Small intestine (tissue), 7 donors: ENCODE measurements around the gene ZNF23. TPM values are rescaled to one million over a fixed set of nuclear protein-coding genes. Genes with fewer than 3 reads are reported as not detected.

Experiments used
- DNase-seq, 2 donors: peaks; one replicate each; pipeline versions ENCODE4 v3.0.0 to v3.0.0-alpha.2; 2013
- FAIRE-seq: peaks from 2 replicates; lab custom pipeline; 2012; peaks lifted over from hg19 to GRCh38; lab: Jason Lieb, UNC
- H3K27ac ChIP-seq, 3 donors: one replicate each; pipeline ENCODE4 v1.5.1; 2013; ENCODE audit warnings: low read length in 2 of 3, mild to moderate bottlenecking in 2 of 3, control low read depth in 1 of 3, inconsistent platforms in 1 of 3, low read depth in 1 of 3, moderate library complexity in 1 of 3
- H3K27me3 ChIP-seq, 3 donors: one replicate each; pipeline ENCODE4 v1.6.1; 2013; ENCODE audit warnings: low read length in 3 of 3, inconsistent platforms in 1 of 3; ENCODE audit not compliant: control insufficient read depth in 3 of 3, insufficient read depth in 3 of 3
- H3K36me3 ChIP-seq, 3 donors: one replicate each; pipeline ENCODE4 v1.6.1; 2013; ENCODE audit warnings: low read length in 3 of 3, inconsistent platforms in 1 of 3, low read depth in 1 of 3, mild to moderate bottlenecking in 1 of 3, moderate library complexity in 1 of 3; ENCODE audit not compliant: control insufficient read depth in 3 of 3, insufficient read depth in 2 of 3
- H3K4me1 ChIP-seq, 3 donors: one replicate each; pipeline ENCODE4 v1.6.1; 2013; ENCODE audit warnings: low read length in 2 of 3, inconsistent platforms in 1 of 3, low read depth in 1 of 3, mild to moderate bottlenecking in 1 of 3, moderate library complexity in 1 of 3; ENCODE audit not compliant: control insufficient read depth in 3 of 3, insufficient read depth in 2 of 3
- H3K4me3 ChIP-seq, 3 donors: one replicate each; pipeline ENCODE4 v1.5.1; 2013; ENCODE audit warnings: low read length in 3 of 3, control low read depth in 1 of 3, inconsistent platforms in 1 of 3, low read depth in 1 of 3, mild to moderate bottlenecking in 1 of 3, moderate library complexity in 1 of 3
- H3K9me3 ChIP-seq, 2 donors: one replicate each; pipeline ENCODE4 v1.6.1; 2013; ENCODE audit warnings: low read depth in 1 of 2, low read length in 1 of 2; ENCODE audit not compliant: control insufficient read depth in 2 of 2, insufficient read depth in 1 of 2
- WGBS, 3 donors: extraction: QIAGEN DNeasy Blood & Tissue Kit; methylation state at CpG; one replicate each; pipeline ENCODE4 v1.1.7; 2013; 5-methylcytosine and 5-hydroxymethylcytosine counted together
- polyA plus RNA-seq, 4 donors: library from polyadenylated mRNA; stranded (reverse) in 3 of 4; unstranded in 1 of 4; fragments of 200-250 nt in 3 of 4; fragments of 120-200 nt in 1 of 4; gene quantifications; one replicate each; pipeline versions ENCODE4 v1.2.1 to v1.2.3, GENCODE V29; 2013
- donor health status: healthy with polysubstance abuse.
- donor health status: control.
- donor health status: control.
- donor health status: Bipolar disorder and iron deficiency.
- donor health status: healthy.

ZNF23 gene
- polyA plus RNA-seq, 4 donors: 3.5 to 10.8 (median 4.9) TPM

- Histone ChIP-seq H3K27me3 (peaks cover 0 to 20% (median 12%) of the 10 kb centered on the region in 3 donors), H3K27ac (no peak overlapping the region), H3K4me3 (no peak overlapping the region), H3K9me3 (peaks cover 0 to 7% of the 10 kb centered on the region in 2 donors), H3K36me3 (no peaks in the 10 kb centered on the region), H3K4me1 (no peaks in the 10 kb centered on the region)
- FAIRE-seq: no peak
- DNase-seq: no peak
- 56 to 76% (median 76%) methylated on average over 1 of the region's 1 CpG for WGBS, 3 donors
These were observed 54.3 kb downstream of the ZNF23 start for GRCh38 chr16:71407731-71408130.

GRCh38 chr16:71406724-71407123 lies 55.3 kb downstream of the ZNF23 start:
- H3K4me1 ChIP-seq: no peaks in the 10 kb centered on the region
- H3K27me3 ChIP-seq: peaks cover 0 to 12% (median 7%) of the 10 kb centered on the region in 3 donors
- FAIRE-seq: no peak
- DNase-seq: no peak
- no peak overlapping the region for H3K4me3 ChIP-seq
- WGBS, 3 donors: 65 to 69% (median 66%) methylated on average over 8 of the region's 8 CpGs
- H3K27ac ChIP-seq: no peak overlapping the region
- H3K36me3 ChIP-seq: no peaks in the 10 kb centered on the region
- H3K9me3 ChIP-seq: peaks cover 0 to 7% of the 10 kb centered on the region in 2 donors

GRCh38 chr16:71406316-71406715 lies 55.7 kb downstream of the ZNF23 start:
- no peak overlapping the region for H3K27ac ChIP-seq
- peaks cover 0 to 10% (median 7%) of the 10 kb centered on the region in 3 donors for H3K27me3 ChIP-seq
- FAIRE-seq (no peak), DNase-seq (no peak)
- H3K4me1 ChIP-seq: no peaks in the 10 kb centered on the region
- H3K9me3 ChIP-seq: peaks cover 0 to 7% of the 10 kb centered on the region in 2 donors
- no peak overlapping the region for H3K4me3 ChIP-seq
- no peaks in the 10 kb centered on the region for H3K36me3 ChIP-seq
- 77 to 84% (median 81%) methylated on average over 5 of the region's 5 CpGs for WGBS, 3 donors

- Histone ChIP-seq H3K36me3 (no peaks in the 10 kb centered on the region), H3K4me1 (no peaks in the 10 kb centered on the region), H3K4me3 (no peak overlapping the region), H3K9me3 (peaks cover 0 to 7% of the 10 kb centered on the region in 2 donors), H3K27me3 (peaks cover 0 to 5% (median 4%) of the 10 kb centered on the region in 3 donors), H3K27ac (no peak overlapping the region)
- DNase-seq (no peak), FAIRE-seq (no peak)
- 60 to 66% (median 63%) methylated on average over 4 of the region's 4 CpGs for WGBS, 3 donors
These were observed 57.7 kb downstream of the ZNF23 start for GRCh38 chr16:71404364-71404763.

- peaks cover 0 to 4% (median 0%) of the 10 kb centered on the region in 3 donors for H3K27me3 ChIP-seq
- no peaks in the 10 kb centered on the region for H3K4me1 ChIP-seq
- H3K36me3 ChIP-seq: no peaks in the 10 kb centered on the region
- 65 to 75% (median 73%) methylated on average over 11 of the region's 11 CpGs for WGBS, 3 donors
- DNase-seq: no peak
- H3K27ac ChIP-seq: no peak overlapping the region
- FAIRE-seq: no peak
- H3K9me3 ChIP-seq: peaks cover 0 to 7% of the 10 kb centered on the region in 2 donors
- H3K4me3 ChIP-seq: no peak overlapping the region
These were observed 59.4 kb downstream of the ZNF23 start for GRCh38 chr16:71402674-71403073.

- 60 to 66% (median 62%) methylated on average over 6 of the region's 6 CpGs for WGBS, 3 donors
- Histone ChIP-seq H3K4me3 (no peak overlapping the region), H3K4me1 (no peaks in the 10 kb centered on the region), H3K27ac (no peak overlapping the region), H3K36me3 (no peaks in the 10 kb centered on the region), H3K27me3 (peaks cover 0 to 4% (median 0%) of the 10 kb centered on the region in 3 donors), H3K9me3 (peaks cover 0 to 7% of the 10 kb centered on the region in 2 donors)
- FAIRE-seq: no peak
- DNase-seq: no peak
These were observed 60.0 kb downstream of the ZNF23 start for GRCh38 chr16:71402007-71402406.

GRCh38 chr16:71399801-71400563 lies 62.1 kb downstream of the ZNF23 start:
- peaks cover 0 to 11% of the 10 kb centered on the region in 2 donors for H3K9me3 ChIP-seq
- FAIRE-seq: no peak
- peaks cover 0 to 4% (median 0%) of the 10 kb centered on the region in 3 donors for H3K27me3 ChIP-seq
- H3K4me3 ChIP-seq: no peak overlapping the region
- 75 to 89% (median 83%) methylated on average over 11 of the region's 11 CpGs for WGBS, 3 donors
- H3K27ac ChIP-seq: no peak overlapping the region
- no peak for DNase-seq
- H3K4me1 ChIP-seq: no peaks in the 10 kb centered on the region
- no peaks in the 10 kb centered on the region for H3K36me3 ChIP-seq
